ENCODE data around the gene IFNGR2. TPM values are rescaled to one million over a fixed set of nuclear protein-coding genes. Genes with fewer than 3 reads are reported as not detected.

IFNGR2 gene
- total and polyA plus RNA-seq, 2 donors (not counting 3 experiments of a cell fraction or from before 2014, with no cell fraction given): 44.2 to 46.1 TPM

DNA sequence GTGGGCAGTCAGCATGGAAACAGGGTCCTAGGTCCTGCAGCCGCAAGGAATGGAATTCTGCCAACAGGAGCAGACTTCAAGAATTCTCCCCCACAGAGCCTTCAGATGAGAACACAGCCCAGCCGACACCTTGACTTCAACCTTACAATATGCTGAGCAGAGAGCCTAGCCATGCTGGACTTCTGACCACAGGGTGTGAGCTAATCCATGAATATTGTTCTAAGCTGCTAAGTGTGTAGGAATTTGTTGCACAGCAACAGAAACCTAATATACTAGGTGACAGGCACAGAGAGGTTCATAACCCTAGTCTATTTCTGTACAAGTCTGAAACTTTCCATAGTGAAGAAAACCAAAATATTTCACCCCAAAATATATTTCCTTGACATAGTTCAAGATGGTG is 32.9 kb upstream of the IFNGR2 start:
- POLR2A ChIA-PET: no interaction called here
- Histone ChIP-seq H4K20me1 (replicated peaks; ENCODE audit: control insufficient read depth, extremely low read depth, insufficient read depth, low read length) (no peaks in the 10 kb centered on the region), H2AFZ (ENCODE audit: low read depth, low read length) (no peak overlapping the region), H3K4me1 (ENCODE audit: control insufficient read depth, extremely low read depth, insufficient read depth, low read length) (peaks cover 12% of the 10 kb centered on the region), H3K36me3 (ENCODE audit: control insufficient read depth in 2 of 2, extremely low read depth in 1 of 2, insufficient read depth in 2 of 2, low read length in 2 of 2) (no peaks in the 10 kb centered on the region), H3K9me1 (replicated peaks; ENCODE audit: control insufficient read depth, extremely low read depth, insufficient read depth, low read length) (no peaks in the 10 kb centered on the region), H3K4me3 (replicated peaks in 1 of 3; ENCODE audit: insufficient read depth in 1 of 3, low read depth in 1 of 3, low read length in 3 of 3) (no peak overlapping the region), H3K4me2 (ENCODE audit: insufficient read depth, low read length) (no peak overlapping the region), H3K27ac (ENCODE audit: insufficient read depth, low read depth, low read length) (no peak overlapping the region), H3K9ac (replicated peaks; ENCODE audit: extremely low read depth, insufficient read depth, low read length) (no peak overlapping the region), H3K27me3 (ENCODE audit: control insufficient read depth in 2 of 2, insufficient read depth in 2 of 2, low read length in 2 of 2) (no peaks in the 10 kb centered on the region), H3K79me2 (ENCODE audit: control insufficient read depth, insufficient read depth, low read length) (no peaks in the 10 kb centered on the region), H3K9me3 (replicated peaks; ENCODE audit: control insufficient read depth, insufficient read depth, low read length) (peaks cover 4% of the 10 kb centered on the region)
- CTCF ChIA-PET: interaction anchor here (1.1 to 2.9 kb wide), 4 partner anchors 9 to 173 kb away, joined by 4 to 24 read pairs (median 8); no protein-coding TSS in a partner anchor
- TF ChIP-seq GATA2 (IDR thresholded peaks at IDR 0.05; ENCODE audit: insufficient read depth, insufficient read length, low read depth, low read length): no peak
- no peak for TF ChIP-seq POLR2A (IDR thresholded peaks at IDR 0.05; ENCODE audit: low read depth, low read length)
- TF ChIP-seq JUN (IDR thresholded peaks at IDR 0.05; ENCODE audit: borderline replicate concordance, insufficient read depth, insufficient read length, low read depth): no peak
- TF ChIP-seq, protein P1, sequence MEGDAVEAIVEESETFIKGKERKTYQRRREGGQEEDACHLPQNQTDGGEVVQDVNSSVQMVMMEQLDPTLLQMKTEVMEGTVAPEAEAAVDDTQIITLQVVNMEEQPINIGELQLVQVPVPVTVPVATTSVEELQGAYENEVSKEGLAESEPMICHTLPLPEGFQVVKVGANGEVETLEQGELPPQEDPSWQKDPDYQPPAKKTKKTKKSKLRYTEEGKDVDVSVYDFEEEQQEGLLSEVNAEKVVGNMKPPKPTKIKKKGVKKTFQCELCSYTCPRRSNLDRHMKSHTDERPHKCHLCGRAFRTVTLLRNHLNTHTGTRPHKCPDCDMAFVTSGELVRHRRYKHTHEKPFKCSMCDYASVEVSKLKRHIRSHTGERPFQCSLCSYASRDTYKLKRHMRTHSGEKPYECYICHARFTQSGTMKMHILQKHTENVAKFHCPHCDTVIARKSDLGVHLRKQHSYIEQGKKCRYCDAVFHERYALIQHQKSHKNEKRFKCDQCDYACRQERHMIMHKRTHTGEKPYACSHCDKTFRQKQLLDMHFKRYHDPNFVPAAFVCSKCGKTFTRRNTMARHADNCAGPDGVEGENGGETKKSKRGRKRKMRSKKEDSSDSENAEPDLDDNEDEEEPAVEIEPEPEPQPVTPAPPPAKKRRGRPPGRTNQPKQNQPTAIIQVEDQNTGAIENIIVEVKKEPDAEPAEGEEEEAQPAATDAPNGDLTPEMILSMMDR (IDR thresholded peaks at IDR 0.05; ENCODE audit: extremely low read depth in 1 of 2, insufficient read depth in 1 of 2, low read depth in 1 of 2, low read length in 2 of 2): no peak
- TF ChIP-seq EZH2 (IDR thresholded peaks at IDR 0.05; ENCODE audit: borderline replicate concordance, low read depth, low read length, severe bottlenecking): no peak
- no peak for TF ChIP-seq MYC (IDR thresholded peaks at IDR 0.05; ENCODE audit: low read depth, low read length)
- no peak for TF ChIP-seq FOS (IDR thresholded peaks at IDR 0.05; ENCODE audit: borderline replicate concordance, insufficient read depth, low read length)
- TF ChIP-seq POLR2AphosphoS5 (IDR thresholded peaks at IDR 0.05; ENCODE audit: insufficient read depth, low read depth, low read length): no peak
- TF ChIP-seq, protein P2, sequence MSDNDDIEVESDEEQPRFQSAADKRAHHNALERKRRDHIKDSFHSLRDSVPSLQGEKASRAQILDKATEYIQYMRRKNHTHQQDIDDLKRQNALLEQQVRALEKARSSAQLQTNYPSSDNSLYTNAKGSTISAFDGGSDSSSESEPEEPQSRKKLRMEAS (IDR thresholded peaks at IDR 0.05; ENCODE audit: insufficient read depth, insufficient read length): no peak
- no peak for DNase-seq (ENCODE audit: low read depth, low spot score)
- dilution Hi-C loops (cut with MboI; ENCODE audit: extremely low pct_ligation_motif_present, low sequenced_read_pairs) (no loop called here), intact Hi-C loops (cut with micrococcal nuclease) (no loop called here)
- no peak for FAIRE-seq
- BruUV-seq (replicated peaks): no TSS peak

All from endothelial cell of umbilical vein (primary cell).